ENCODE data around the gene SLC10A1. TPM values are rescaled to one million over a fixed set of nuclear protein-coding genes. Genes with fewer than 3 reads are reported as not detected.
A peak's percentile ranks its signal among the peaks of the same experiment; 100 is the strongest.

Gene SLC10A1
- total RNA-seq, 4 donors from 2014 or later = not detected

DNA sequence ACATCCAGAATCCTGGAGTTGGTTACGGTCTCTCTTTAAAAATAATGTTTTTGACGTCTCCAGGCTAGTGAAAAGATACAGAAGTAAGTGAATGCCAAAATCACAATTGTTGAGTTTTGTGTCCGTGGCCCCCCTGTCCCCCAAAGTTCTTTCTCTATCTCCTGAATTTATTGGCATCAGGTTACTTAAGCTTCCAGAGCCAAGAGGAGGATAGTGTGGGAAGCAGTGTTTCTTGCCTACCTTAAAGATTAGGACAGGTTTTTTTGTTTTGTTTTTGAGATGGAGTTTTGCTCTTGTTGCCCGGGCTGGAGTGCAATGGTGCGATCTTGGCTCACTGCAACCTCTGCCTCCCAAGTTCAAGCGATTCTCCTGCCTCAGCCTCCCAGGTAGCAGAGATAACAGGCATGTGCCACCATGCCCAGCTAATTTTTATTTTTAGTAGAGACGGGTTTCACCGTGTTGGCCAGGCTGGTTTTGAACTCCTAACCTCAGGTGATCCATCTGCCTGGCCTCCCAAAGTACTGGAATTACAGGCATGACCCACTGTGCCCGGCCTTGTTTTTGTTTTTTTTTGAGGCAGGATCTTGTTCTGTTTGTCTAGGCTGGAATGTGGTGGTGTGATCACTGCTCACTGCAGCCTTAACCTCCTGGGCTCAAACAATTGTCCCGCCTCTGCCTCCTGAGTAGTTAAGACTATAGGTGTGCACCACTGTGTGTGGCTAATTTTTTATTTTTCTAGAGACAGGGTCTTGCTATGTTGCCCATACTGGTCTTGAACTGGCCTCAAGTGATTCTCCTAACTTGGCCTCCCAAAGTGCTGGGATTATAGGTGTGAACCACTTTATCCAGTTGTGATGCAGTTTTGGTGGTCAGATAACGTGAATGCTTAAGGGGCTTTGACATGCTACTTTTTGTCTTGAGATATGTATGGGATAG is 24.7 kb downstream of the SLC10A1 start:
- TF ChIP-seq, protein P1, sequence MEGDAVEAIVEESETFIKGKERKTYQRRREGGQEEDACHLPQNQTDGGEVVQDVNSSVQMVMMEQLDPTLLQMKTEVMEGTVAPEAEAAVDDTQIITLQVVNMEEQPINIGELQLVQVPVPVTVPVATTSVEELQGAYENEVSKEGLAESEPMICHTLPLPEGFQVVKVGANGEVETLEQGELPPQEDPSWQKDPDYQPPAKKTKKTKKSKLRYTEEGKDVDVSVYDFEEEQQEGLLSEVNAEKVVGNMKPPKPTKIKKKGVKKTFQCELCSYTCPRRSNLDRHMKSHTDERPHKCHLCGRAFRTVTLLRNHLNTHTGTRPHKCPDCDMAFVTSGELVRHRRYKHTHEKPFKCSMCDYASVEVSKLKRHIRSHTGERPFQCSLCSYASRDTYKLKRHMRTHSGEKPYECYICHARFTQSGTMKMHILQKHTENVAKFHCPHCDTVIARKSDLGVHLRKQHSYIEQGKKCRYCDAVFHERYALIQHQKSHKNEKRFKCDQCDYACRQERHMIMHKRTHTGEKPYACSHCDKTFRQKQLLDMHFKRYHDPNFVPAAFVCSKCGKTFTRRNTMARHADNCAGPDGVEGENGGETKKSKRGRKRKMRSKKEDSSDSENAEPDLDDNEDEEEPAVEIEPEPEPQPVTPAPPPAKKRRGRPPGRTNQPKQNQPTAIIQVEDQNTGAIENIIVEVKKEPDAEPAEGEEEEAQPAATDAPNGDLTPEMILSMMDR (IDR thresholded peaks at IDR 0.05) = no peak
- DNase-seq (ENCODE audit: low spot score) = no peak
- ATAC-seq (ENCODE audit: low FRiP score) = no peak

GRCh38 chr14:69771136-69771535 is 25.9 kb downstream of the SLC10A1 start:
- ATAC-seq (ENCODE audit: low FRiP score) (no peak), DNase-seq (ENCODE audit: low spot score) (no peak)
- TF ChIP-seq, protein P1 (IDR thresholded peaks at IDR 0.05) = no peak

- TF ChIP-seq, protein P1 (IDR thresholded peaks at IDR 0.05) = no peak
- DNase-seq (ENCODE audit: low spot score) (no peak), ATAC-seq (ENCODE audit: low FRiP score) (no peak)
These were observed 26.5 kb downstream of the SLC10A1 start for GRCh38 chr14:69770559-69770958.

- TF ChIP-seq, protein P1 (IDR thresholded peaks at IDR 0.05) = no peak
- DNase-seq (ENCODE audit: low spot score) = no peak
- no peak for ATAC-seq (ENCODE audit: low FRiP score)
These were observed 27.4 kb downstream of the SLC10A1 start for GRCh38 chr14:69769623-69770022.

- DNase-seq (ENCODE audit: low spot score) (no peak), ATAC-seq (ENCODE audit: low FRiP score) (no peak)
- TF ChIP-seq, protein P1 (IDR thresholded peaks at IDR 0.05) = no peak
These were observed 28.2 kb downstream of the SLC10A1 start for GRCh38 chr14:69768873-69769272.

- peak; percentile 48 for DNase-seq (ENCODE audit: low spot score)
- TF ChIP-seq, protein P1 (IDR thresholded peaks at IDR 0.05) = no peak
- ATAC-seq (ENCODE audit: low FRiP score) = peak; percentile 83
These were observed 29.6 kb downstream of the SLC10A1 start for GRCh38 chr14:69767369-69767999.

Measured in omental fat pad (tissue), 4 donors.